WERI-Rb-1 (cell line): ENCODE results near the gene HPCAL1.

Source experiments
- DNase-seq: peaks from one replicate; pipeline ENCODE4 v3.0.0-alpha.2; 2020
- H3K27ac ChIP-seq: fragments of 250-450 bp; sonication (Bioruptor Pico); 2 replicates; pipeline ENCODE4 v1.5.1; 2020; ENCODE audit warnings: mild to moderate bottlenecking, moderate library complexity
- H3K27me3 ChIP-seq: fragments of 250-450 bp; sonication (Bioruptor Pico); 2 replicates; pipeline ENCODE4 v1.5.1; 2021; ENCODE audit warnings: mild to moderate bottlenecking, low read depth, moderate library complexity; ENCODE audit not compliant: insufficient read depth, severe bottlenecking
- H3K36me3 ChIP-seq: fragments of 250-450 bp; sonication (Bioruptor Pico); 2 replicates; pipeline ENCODE4 v1.5.1; 2020; ENCODE audit warnings: mild to moderate bottlenecking, moderate library complexity
- H3K4me3 ChIP-seq: 2 replicates; pipeline ENCODE4 v1.5.1; 2011; ENCODE audit warnings: low read depth, mild to moderate bottlenecking, control low read depth, low read length
- H3K9me3 ChIP-seq: fragments of 250-450 bp; sonication (Bioruptor Pico); 2 replicates; pipeline ENCODE4 v1.5.1; 2021; ENCODE audit warnings: mild to moderate bottlenecking, moderate library complexity; ENCODE audit not compliant: severe bottlenecking
- TF ChIP-seq, protein P1 (sequence below): IDR thresholded peaks from 2 replicates; pipeline ENCODE4 v1.5.1; 2011; ENCODE audit warnings: low read depth, mild to moderate bottlenecking, control low read depth, inconsistent platforms, low read length

Gene HPCAL1

DNA sequence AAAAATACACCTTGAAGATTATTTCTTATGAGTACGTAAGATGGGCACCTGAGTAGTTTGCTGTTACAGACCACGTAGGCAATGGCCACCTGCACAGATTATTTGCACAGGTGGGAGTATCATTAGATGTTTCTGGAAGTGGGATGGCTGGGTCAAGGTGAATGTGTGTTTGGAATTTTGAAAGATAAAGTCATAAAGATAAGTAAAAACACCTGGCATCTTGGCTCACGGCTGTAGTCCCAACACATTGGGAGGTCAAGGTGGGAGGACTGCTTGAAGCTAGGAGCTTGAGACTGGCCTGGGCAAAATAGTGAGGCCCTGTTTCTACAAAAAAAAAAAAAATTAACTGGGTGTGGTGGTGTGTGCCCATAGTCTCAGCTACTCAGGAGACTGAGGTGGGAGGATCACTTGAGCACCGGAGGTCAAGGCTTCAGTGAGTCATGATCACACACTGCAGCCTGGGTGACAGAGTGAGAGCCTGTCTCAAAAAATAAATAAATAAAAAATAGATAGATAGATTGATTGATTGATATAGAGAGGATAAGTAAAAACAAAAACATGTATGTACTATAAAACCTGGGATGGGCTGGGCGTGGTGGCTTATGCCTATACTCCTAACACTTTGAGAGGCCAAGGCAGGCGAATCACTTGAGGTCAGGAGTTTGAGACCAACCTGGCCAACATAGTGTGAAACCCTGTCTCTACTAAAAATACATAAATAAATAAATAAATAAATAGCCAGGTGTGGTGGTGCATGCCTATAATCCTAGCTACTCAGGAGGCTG, 115.0 kb downstream of the HPCAL1 start:
- TF ChIP-seq, protein P1, sequence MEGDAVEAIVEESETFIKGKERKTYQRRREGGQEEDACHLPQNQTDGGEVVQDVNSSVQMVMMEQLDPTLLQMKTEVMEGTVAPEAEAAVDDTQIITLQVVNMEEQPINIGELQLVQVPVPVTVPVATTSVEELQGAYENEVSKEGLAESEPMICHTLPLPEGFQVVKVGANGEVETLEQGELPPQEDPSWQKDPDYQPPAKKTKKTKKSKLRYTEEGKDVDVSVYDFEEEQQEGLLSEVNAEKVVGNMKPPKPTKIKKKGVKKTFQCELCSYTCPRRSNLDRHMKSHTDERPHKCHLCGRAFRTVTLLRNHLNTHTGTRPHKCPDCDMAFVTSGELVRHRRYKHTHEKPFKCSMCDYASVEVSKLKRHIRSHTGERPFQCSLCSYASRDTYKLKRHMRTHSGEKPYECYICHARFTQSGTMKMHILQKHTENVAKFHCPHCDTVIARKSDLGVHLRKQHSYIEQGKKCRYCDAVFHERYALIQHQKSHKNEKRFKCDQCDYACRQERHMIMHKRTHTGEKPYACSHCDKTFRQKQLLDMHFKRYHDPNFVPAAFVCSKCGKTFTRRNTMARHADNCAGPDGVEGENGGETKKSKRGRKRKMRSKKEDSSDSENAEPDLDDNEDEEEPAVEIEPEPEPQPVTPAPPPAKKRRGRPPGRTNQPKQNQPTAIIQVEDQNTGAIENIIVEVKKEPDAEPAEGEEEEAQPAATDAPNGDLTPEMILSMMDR: no peak
- H3K36me3 ChIP-seq: peaks cover 11% of the 10 kb centered on the region
- H3K27ac ChIP-seq: no peak overlapping the region
- H3K9me3 ChIP-seq: no peaks in the 10 kb centered on the region
- no peak for DNase-seq
- H3K4me3 ChIP-seq: no peak overlapping the region
- no peaks in the 10 kb centered on the region for H3K27me3 ChIP-seq

DNA sequence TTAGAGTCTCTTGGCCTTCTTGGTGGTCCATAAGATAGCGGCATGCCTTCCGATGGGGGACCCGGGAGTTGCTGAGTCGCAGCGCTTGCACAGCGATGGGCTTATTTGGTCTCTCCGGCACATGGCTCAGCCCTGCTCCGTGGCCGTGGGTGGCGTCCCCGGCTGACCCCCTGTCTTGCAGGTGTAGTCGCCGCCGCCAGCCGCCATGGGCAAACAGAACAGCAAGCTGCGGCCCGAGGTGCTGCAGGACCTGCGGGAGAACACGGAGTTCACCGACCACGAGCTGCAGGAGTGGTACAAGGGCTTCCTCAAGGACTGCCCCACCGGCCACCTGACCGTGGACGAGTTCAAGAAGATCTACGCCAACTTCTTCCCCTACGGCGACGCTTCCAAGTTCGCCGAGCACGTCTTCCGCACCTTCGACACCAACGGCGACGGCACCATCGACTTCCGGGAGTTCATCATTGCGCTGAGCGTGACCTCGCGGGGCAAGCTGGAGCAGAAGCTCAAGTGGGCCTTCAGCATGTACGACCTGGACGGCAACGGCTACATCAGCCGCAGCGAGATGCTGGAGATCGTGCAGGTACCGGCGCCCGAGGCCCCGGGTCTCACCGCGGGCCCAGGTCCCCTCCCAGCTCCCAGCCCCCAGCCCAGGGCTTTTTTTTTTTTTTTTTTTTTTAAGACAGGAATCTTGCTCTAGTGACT, 117.0 kb downstream of the HPCAL1 start:
- TF ChIP-seq, protein P1: no peak

DNA sequence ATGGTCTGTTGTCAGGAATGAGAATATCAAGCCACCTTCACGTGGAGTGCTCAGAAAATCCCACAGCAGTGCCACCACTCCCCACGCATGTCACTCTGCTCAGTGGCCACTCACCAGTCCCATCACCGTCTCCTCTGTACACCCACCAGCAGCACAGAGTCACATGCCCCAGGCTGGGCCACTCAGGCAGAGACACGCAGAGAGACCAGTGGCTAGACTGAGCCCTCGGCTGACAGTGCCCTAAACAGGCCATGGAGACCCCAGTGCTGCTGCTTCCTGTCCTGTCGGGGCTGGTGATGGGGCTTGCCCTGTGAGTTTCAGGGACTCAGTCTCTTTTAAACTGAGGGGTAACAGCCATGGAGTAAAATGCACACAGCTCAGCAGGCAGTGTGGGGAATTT, 119.5 kb downstream of the HPCAL1 start:
- Histone ChIP-seq H3K4me3 (no peak overlapping the region), H3K9me3 (no peaks in the 10 kb centered on the region), H3K27ac (no peak overlapping the region), H3K36me3 (peaks cover 14% of the 10 kb centered on the region), H3K27me3 (no peaks in the 10 kb centered on the region)
- TF ChIP-seq, protein P1: no peak
- no peak for DNase-seq

More for the DNA sequence above, 117.0 kb downstream of the HPCAL1 start:
- peaks cover 14% of the 10 kb centered on the region for H3K36me3 ChIP-seq
- no peak for DNase-seq
- H3K27ac ChIP-seq: no peak overlapping the region
- H3K27me3 ChIP-seq: no peaks in the 10 kb centered on the region
- no peak overlapping the region for H3K4me3 ChIP-seq
- H3K9me3 ChIP-seq: no peaks in the 10 kb centered on the region

DNA sequence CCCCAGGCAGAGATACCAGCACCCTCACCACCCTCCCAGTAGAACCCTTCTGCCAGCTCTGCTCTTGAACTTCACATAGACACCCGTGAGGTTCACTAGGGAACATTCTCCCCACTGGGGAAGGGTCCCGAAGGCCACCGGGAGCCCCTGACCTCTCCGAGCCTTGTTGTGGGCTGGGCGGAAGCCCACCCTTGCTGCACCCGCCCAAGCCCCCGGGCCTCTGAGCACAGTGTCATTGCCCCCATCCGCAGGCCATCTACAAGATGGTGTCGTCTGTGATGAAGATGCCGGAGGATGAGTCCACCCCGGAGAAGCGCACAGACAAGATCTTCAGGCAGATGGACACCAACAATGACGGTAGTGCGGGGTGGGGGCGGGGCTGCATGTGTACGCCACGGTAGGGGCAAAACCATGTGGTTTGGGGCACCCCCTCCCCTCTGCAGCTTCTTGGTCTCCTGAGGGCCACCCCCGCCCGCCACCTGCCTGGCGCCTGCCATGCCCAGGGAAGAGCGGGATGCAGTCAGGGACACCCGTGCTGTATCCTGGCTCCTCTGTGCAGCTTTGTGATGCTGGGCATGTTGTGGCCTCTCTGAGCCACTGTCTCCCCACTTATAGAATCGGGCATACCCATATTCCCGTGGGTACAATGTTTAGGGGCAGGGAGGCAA, 120.2 kb downstream of the HPCAL1 start:
- Histone ChIP-seq H3K36me3 (peaks cover 14% of the 10 kb centered on the region), H3K9me3 (no peaks in the 10 kb centered on the region)
- TF ChIP-seq, protein P1: no peak

DNA sequence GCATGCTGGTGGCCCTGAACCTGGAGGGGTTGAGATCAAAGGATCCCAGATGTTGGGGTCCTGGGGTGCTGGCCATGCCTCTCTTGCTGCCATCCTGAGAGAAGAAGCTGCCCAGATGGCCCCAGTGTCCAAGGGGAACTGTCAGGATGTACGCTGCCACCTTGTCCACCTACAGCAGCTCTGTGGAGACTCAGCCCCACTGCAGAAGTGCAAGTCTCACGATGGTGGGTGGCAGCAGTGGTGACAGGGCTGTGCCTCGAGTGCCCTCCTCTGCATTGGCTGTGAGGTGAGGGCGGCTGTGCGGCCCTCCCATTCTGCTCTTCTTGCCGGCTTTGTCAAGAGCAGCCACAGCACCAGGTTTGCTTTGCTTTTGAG, 120.7 kb downstream of the HPCAL1 start:
- Histone ChIP-seq H3K27me3 (no peaks in the 10 kb centered on the region), H3K9me3 (no peaks in the 10 kb centered on the region), H3K27ac (peak overlapping the region; percentile 38), H3K4me3 (no peak overlapping the region), H3K36me3 (peaks cover 14% of the 10 kb centered on the region)
- no peak for DNase-seq
- TF ChIP-seq, protein P1: no peak

More for the DNA sequence above, 120.2 kb downstream of the HPCAL1 start:
- no peaks in the 10 kb centered on the region for H3K27me3 ChIP-seq
- no peak overlapping the region for H3K4me3 ChIP-seq
- DNase-seq: no peak
- H3K27ac ChIP-seq: no peak overlapping the region
